HG02798 (cell line): ENCODE measurements around the gene NOP16.

Experiments used
- ATAC-seq: cut with Tn5 transposase; IDR thresholded peaks from one replicate; pipeline ENCODE4 v1.9.1; 2021; ENCODE audit warnings: mild to moderate bottlenecking; ENCODE audit not compliant: unreplicated experiment, poor library complexity

Gene NOP16

DNA sequence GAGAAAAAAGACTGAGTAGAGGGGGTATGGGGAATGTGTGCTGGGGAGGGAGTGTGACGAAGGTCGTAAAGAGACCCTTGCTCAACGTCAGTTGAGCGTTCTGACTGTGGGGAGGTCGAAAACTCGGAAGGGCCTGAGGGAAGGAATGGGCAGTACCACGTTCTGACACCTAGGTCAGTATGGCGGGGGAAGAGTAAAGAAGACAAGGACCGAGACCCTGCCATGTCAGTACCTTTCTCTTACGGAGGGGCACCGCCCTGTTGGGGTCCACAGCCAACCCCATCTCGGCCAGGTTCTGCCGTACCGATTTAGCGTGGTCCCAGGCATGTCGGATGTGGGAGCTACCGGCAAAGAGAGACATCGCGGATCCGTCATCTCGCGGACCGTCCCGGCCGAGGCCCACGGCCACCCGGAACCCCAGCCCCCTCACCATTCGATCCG, 375 bp downstream of the NOP16 start:
- ATAC-seq = no peak

DNA sequence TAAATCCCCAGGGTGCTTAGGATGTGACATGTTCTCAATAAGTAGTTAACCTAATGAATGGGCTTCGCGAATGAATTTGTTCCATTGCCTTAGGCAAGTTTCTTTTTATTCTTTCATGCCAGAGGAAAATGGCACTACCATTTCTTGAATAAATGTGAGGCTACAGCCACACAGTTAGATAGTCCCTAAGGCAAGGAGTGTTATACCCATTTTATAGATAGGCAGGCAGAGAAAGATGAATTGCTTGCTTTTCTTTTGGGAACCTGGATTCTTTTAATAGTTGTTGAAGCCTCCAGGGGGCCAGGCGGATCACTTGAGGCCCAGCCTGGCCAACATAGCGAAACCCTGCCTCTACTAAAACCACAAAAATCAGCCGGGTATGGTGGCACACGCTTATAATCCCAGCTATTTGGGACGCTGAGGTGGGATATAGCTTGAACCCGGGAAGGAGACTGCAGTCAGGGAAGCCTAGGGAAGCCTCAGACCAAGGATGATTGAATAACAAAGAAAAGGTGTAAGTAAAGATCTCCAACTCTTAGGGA, 943 bp downstream of the NOP16 start:
- no peak for ATAC-seq

DNA sequence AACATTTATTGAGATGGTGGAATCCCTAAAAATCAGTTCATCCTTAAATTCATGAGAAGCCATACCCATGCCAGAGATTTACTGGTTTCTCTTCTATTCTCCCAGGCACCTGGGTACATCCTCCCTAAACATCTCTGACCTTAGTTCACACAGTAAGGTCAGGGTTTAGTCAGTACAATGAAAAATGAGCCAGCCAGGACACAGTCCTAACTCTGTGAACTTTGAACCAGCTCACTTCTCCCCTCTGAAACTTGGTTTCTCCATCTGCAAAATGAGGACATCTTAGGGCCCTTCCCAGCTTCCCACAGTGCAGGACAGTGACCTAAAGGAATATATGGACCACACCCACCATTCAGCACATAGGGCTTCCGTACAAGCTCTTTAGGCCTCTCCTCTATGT, 1.9 kb downstream of the NOP16 start:
- no peak for ATAC-seq

DNA sequence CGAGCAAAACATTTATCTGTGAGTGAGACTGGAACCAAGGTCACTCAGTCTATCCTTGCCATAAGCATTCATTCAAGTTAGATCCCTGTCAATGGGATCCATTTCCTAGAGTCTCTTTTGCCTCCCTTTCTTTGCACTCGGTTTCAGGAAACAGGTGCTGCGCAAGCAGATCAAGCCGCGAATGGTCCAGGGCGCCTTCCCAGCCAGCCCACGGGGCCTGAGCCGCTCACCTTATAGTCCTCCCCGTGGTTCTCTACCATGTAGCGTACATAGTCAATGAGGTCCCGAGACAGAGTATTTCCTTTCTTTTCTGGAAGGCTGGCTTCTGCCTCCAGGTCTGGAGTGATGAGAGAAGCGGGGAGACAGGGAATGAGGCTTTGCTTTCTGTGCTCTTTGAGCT, 3.4 kb downstream of the NOP16 start:
- no peak for ATAC-seq

DNA sequence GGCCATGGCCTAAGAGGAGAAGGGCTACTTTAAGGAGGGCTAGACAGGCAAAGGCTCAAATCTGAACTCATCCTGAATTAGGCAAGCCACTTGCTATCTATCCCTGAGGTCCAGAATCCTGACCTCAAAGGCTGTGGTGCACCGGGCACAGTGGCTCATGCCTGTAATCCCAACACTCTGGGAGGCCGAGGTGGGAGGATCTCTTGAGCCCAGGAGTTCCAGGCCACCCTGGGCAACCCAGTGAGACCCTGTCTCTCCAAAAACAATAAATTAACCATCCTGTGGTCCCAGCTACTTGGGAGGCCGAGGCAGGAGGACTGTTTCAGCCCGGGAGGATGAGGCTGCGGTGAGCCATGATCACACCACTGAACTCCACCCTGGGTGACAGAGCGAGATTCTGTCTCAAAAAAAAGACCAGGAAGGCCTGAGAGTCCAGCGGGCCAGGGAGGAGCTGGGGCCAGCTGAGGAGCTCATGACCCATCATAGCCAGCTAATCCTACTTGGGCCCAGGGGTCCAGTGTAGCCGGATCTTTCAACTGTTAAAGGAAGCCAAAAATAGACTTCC, 4.0 kb downstream of the NOP16 start:
- no peak for ATAC-seq

DNA sequence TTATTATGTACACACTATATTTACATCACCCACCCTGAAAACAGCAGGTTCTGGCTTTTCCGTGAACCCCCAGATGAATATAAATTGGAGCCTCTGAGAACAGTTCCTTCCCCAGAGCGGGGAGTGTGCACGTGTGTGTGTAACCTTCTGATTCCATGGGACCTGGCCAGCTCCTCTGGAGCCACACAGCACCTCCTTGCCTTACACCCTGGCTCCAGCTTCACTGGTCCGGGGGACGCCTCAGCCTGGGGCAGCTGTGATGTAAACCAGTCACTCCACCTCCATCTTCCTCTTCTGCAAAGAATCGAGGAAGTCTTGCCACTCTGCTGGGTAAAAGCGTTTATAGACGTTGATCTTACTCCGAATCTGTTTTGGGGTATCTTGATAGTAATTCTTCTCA, 4.4 kb downstream of the NOP16 start:
- ATAC-seq = no peak

DNA sequence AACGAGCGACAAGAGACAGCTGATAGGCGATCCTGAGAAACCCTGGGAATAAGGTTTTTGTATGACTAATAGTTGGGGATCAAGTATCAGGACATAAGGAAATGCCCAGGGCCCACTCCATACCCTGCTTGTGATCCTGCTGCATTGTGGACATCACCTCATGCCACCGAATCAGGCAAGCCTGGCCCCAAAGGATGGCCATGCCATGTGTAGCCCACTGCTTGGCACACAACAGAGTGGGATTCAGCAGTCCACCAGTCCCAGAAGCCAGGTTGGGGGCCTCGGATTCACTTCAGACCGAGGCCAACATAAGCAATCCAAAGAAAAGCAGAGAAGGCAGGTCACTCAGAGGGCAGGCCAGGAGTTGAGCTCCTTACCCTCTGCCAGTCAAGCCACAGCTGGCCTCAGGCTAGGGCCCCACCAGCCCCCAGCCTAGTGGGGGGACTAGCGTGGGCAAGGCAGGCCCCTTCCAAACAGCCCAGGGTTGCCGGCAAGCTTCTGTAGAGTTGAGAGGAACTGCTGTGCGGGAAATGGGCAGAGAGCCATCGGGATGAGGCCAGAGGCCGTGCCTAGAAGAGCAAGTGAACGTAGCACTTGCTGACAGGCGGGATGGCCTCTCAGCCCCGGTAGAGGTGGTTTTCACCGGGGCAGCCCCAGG, 5.0 kb downstream of the NOP16 start:
- no peak for ATAC-seq

DNA sequence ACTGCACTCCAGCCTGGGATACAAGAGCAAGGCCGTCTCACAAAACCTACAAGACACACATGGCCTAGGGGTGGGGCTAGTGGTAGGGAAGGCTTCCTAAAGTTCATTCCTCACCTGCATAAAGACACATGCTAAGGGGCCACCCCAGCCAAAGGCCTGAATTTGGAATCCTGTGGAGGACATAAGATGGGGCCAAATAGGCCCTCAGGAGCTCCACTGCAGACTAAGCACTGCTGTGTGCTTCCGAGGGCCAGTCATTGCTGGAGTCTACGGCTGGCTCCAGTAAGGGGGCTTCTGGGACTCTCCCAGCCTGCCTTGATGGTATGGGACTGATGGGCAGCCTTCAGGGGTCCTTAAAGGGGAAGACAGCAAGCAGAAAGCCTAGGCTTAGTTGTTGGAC, 5.7 kb downstream of the NOP16 start:
- no peak for ATAC-seq

DNA sequence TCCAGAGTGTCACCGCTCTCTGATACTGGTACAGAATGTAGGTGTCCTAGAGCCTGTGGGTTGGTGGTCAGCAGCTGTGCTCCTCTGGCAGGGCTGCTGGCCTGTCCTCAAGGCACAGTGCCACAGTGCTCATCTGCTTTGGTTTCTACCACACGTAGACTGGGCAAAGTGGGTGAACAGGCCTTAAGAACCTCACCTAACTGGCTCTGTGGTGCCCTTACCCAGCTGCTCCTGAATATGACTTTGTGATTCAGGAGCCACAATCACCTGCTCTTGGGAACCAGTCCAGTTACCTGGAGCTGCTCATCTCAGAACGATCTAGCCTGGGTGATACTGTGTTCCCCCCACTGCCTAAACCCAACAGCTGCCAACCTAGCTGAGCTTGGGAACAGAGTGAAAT, 6.4 kb downstream of the NOP16 start:
- no peak for ATAC-seq

DNA sequence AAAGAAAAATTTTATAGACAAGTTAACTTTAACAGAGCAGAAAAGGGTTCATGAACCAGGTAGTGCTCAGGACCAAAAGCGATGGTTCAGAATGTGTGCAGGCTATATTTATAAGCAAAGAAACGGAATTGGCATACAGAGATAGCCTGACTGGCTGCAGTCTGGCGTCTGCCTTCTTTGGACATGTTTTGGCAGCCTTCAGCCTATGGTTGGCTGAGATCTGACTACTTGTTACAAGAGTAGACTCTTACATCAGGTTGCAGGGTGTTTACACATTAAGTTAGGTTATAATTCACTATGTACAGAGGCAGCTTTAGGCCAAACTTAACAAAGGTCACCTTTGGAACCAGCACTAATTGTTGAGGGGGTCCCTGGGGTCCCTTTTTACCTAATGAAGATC, 7.0 kb downstream of the NOP16 start:
- no peak for ATAC-seq

DNA sequence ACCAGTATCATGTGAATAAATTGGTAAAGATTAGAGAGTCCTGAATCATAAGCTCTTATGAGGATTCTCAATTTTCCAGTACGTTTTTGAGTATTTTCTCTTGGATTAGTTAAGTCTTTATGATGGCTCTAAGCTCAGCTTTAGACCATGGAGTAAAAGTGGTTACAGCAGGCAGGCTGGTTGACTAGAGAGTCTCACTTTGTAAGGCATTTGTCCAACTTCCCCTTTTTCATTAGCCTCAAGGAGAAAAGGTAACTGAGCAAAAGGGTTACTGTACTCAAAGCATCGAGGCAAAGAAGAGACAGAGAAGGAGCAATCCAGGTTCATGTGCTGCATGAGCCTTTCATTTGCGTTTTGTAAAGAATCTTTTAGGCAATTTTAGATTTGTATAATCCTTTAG, 8.5 kb downstream of the NOP16 start:
- ATAC-seq = no peak

DNA sequence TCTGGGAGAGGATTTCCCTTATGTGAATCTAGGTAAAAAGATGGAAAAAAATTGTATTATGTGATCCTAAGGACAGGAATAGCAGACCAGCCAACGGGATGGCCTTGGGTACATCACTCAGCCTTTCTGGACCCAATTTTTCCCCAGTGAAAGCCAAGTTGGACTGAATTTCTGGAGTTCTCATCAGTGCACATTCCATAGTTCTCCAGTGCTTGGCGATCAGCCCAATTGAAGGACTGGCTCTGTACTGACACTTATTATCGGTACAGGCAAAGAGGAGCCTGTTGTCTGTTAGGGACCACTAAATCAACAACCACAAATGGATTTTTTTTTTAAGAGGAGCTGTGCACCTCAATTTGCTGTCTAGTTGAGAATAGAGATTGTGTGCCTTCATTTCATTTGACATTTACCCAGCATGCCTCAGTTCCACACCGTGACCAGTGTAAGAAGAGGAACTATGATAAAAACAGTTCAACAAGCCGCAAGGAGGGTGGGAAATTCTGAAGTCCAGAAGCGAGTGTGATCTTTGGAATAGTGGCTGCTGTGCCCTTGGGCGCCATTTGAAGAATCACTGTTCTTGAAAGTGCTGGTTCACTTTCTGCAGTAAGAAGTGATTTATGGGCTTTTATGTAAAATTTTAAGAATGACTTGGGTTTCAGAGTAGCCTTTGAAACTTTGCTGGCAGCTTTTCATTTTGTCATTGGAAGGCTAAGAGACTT, 15.1 kb downstream of the NOP16 start:
- no peak for ATAC-seq

DNA sequence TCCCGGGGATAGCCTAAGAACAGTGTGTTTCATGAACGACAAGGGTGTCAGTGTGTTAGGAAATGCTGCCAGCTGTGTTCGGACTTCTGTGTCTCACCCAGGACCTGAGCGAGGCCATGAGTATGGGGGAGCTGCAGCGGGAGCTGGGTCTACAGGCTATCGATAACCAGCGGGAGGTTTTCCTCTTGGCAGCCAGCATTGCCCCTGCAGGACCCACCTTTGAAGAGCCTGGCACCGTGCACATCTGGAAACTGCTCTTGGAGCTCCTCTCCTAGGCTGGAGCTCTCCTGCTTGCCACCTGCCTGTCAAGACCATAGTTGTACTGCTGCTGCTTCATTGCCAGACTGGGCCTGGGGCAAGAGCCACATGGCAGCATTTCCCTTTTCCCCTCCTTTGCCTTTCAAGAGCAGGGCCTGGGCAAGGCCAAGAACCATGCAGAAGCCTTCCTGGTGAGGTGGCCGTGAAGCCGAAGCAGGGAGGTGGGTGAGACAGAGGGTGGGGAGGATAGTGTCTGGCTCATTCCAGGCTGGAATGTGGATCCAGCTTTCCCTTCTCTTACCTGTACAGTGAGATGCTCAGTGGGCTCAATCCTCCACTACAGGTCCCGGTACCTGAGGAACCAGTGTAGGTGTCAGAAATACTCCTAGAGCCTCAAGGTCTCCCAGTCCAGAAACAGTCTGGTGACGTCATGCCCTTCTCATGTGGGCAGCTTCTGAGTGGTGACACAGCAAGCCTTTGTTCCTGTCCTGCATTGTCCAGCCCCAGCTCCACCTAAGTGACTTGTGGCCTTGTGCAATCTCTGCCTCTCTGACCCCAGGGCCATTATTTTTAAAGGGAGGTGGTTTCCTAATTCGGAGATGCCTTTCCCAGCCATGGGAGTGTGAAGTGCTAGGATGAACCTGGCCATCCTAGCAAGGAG, 16.5 kb downstream of the NOP16 start:
- ATAC-seq = no peak

DNA sequence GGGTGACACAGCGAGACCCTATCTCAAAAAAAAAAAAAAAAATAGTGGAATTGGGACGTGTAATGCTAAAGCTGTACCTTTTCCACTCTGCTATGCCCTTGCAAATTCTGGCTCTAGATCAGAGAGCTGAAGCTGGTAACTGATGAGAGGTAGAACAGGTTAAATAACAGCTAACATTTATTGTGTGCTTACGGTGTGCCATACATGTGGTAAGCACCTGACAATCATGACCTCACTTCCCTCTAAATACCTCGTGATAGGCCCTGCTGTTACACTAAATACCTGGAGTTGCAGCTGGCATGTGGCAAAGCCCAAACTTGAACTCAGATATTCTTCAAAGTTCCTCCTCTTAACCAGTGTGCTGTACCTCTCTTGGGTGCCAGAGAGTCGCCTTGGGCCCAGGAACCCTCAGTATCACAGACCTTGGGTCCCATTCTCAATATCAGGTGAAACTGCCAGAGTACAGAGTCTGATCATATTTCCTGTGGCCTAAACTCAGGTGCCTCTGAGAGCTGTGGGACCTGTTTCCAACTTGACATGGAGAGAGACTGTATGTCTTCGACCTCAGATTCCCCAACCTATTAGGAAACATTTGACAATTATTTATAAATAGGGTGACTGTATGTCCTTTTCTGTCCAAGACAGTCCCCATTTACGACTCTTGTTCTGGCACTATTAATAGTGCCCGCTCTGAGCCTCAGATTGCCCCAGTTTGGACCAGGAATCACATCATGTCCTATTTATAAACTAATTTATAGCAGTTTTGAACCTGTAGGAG, 18.3 kb downstream of the NOP16 start:
- ATAC-seq = no peak

DNA sequence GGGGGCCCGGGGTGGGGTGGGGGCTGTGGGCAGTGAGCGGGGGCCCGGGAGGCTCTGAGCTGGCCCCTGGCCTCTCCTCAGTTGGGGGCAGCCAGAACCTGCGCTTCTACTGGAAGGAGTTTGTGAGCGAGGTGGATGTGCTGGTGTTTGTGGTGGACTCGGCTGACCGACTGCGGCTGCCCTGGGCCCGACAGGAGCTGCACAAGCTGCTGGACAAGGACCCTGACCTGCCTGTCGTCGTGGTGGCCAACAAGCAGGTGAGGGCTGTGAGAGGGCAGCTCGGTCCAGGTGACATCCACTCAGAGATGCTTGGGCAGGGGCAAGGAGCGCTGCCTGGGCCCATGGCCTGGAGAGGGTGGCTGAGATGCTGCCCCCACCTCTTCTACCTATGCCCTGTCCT, 19.7 kb downstream of the NOP16 start:
- ATAC-seq = no peak

DNA sequence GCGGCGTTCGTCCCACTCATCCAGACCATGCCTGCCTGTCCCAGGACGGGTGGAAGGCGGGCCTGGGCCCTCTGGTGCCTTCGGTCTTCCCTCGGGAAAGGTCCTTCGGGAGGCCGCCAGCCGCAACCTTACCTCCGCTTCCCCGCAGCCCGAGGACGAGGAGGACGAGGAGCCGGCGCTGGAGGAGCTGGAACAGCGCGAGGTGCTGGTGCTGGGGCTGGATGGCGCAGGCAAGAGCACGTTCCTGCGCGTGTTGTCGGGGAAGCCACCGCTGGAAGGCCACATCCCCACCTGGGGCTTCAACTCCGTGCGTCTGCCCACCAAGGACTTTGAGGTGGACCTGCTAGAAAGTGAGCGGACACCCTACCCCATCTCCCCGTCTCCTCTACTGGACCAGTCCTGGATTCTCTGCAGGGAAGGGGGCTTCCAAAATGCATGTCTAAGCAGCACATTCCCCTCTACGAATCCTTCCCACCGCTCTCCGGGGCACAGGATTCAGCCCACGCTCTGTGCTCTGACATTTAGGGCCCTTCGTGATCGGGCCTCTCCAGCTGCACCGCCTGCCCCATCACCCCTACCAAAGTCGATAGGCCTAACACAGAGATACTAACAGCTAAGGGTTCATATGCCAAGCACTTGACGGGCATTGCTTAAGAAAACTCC, 22.0 kb downstream of the NOP16 start:
- no peak for ATAC-seq

DNA sequence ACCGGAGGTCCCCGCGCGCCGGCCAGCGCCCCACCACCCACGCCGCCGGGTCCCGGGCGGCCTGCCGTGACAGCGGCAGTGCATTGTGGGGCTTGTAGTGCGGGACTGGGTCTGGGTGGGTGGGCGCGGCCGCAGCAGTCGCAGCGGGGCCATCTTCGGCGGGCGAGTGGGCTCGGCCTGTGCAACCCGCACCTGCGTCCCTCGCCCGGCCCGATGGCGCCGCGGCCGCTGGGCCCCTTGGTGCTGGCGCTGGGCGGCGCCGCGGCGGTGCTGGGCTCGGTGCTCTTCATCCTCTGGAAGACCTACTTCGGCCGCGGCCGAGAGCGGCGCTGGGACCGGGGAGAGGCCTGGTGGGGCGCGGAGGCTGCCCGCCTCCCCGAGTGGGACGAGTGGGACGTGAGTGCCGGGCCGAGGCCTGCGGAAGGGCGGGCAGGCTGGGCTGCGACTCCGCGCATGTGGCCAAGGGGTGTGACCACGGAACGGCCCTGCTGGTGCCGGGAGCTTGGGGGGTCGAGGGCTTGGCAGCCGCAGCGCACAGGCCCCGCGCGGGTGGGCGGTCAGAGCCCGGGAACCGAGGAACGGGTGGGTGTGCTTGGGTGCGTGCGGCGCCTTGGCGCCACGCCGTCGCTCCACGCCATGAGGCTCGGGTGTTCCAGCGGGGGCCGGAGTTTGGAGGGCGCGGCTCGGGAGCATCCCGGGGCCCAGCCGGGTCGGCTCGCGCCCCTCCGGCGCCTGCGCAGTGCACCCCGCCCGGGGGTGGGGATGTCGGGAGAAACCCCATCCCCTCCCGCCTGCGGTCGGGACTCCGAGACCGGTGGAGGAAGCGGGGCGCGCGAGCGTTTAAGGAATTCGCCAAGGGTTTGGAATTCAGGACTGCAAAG, 22.8 kb downstream of the NOP16 start, which contains the start of gene ARL10:
TSS of gene ARL10 (plus strand) at position 137 of the 881 bp plus-strand sequence. CDS start at position 214, 77 bp downstream.
- ATAC-seq = peak; percentile 43

DNA sequence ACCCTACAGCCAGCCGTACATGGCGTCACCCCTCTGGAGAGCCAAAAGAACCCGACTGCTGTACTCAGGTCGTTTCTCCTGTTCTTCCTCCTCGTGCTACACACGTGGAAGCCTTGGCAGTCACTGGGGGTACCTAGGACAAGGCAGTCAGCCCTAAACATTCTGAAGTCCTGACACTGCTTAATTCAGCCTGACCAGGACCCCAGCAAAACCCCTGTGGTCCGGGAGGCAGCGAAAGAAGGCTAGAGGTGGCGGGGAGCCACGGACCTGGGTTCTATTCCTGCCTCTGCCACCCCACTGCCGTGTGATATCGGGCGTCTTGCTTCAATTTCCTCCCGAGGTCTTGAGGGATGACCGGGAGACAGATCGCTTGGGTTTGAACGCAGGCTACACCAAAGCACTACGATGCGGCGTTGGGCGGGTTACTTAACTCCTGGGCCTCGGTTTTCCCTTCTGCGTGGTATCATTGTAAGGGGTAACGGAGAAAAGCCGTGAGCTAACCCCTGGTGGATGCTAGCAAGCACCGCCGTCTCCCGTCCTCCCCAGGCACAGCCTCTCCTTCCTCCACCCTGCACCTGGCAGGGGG, 23.5 kb downstream of the NOP16 start:
- no peak for ATAC-seq
